ENCODE results near the gene PDGFD.

DNA sequence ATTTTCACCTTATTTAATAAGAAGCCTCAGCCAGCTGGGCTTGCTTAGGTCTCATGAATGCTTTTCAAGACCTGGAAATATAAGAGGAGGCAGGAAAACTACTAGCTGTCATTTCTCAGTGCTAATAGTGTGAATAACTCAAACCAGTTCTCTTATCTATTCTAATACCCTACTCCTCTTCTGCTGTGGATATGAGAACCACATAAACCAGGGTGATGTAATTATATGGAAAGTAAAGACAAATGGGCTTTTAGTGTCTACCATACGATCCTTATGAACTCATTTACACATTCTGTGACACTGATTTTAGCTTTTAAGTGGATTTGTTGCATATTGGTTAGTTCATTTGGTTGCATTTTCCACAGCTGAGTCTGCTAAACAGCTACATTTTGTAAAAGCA lies 8.6 kb downstream of the PDGFD start:
- no peak for TF ChIP-seq FOS (IDR thresholded peaks at IDR 0.05; ENCODE audit: borderline replicate concordance, insufficient read depth, low read length)
- TF ChIP-seq POLR2A (IDR thresholded peaks at IDR 0.05; ENCODE audit: low read depth, low read length), result no peak
- no peak for TF ChIP-seq CTCF (IDR thresholded peaks at IDR 0.05; ENCODE audit: extremely low read depth in 1 of 2, insufficient read depth in 1 of 2, low read depth in 1 of 2, low read length in 2 of 2)
- no peak for TF ChIP-seq POLR2AphosphoS5 (IDR thresholded peaks at IDR 0.05; ENCODE audit: insufficient read depth, low read depth, low read length)
- no peak for TF ChIP-seq EZH2 (IDR thresholded peaks at IDR 0.05; ENCODE audit: borderline replicate concordance, low read depth, low read length, severe bottlenecking)
- TF ChIP-seq MAX (IDR thresholded peaks at IDR 0.05; ENCODE audit: insufficient read depth, insufficient read length), result no peak
- no peak for TF ChIP-seq MYC (IDR thresholded peaks at IDR 0.05; ENCODE audit: low read depth, low read length)
- TF ChIP-seq JUN (IDR thresholded peaks at IDR 0.05; ENCODE audit: borderline replicate concordance, insufficient read depth, insufficient read length, low read depth), result no peak

Measured in endothelial cell of umbilical vein (primary cell).